ENCODE measurements around the gene CPN2.

CPN2 gene

GRCh38 chr3:194312743-194313281, 38.3 kb downstream of the CPN2 start:
- peak; percentile 77 for DNase-seq (ENCODE audit: low spot score)

- no peak for DNase-seq (ENCODE audit: low spot score)
These were observed 38.9 kb downstream of the CPN2 start for GRCh38 chr3:194312186-194312742.

GRCh38 chr3:194311000-194311399, 40.1 kb downstream of the CPN2 start:
- DNase-seq (ENCODE audit: low spot score), result no peak

- no peak for DNase-seq (ENCODE audit: low spot score)
These were observed 40.9 kb downstream of the CPN2 start for GRCh38 chr3:194310060-194310835.

GRCh38 chr3:194308601-194309449, 42.3 kb downstream of the CPN2 start:
- peak; percentile 64 for DNase-seq (ENCODE audit: low spot score)

GRCh38 chr3:194307849-194308248, 43.3 kb downstream of the CPN2 start:
- DNase-seq (ENCODE audit: low spot score), result no peak

GRCh38 chr3:194306771-194307640, 44.1 kb downstream of the CPN2 start:
- no peak for DNase-seq (ENCODE audit: low spot score)

GRCh38 chr3:194306109-194306686, 44.9 kb downstream of the CPN2 start:
- no peak for DNase-seq (ENCODE audit: low spot score)

- DNase-seq (ENCODE audit: low spot score), result no peak
These were observed 45.6 kb downstream of the CPN2 start for GRCh38 chr3:194305356-194306108.

- no peak for DNase-seq (ENCODE audit: low spot score)
These were observed 46.8 kb downstream of the CPN2 start for GRCh38 chr3:194304186-194304917.

- no peak for DNase-seq (ENCODE audit: low spot score)
These were observed 47.4 kb downstream of the CPN2 start for GRCh38 chr3:194303749-194304148.

GRCh38 chr3:194301730-194302129, 49.4 kb downstream of the CPN2 start:
- no peak for DNase-seq (ENCODE audit: low spot score)

GRCh38 chr3:194300936-194301335, 50.2 kb downstream of the CPN2 start:
- DNase-seq (ENCODE audit: low spot score), result no peak

GRCh38 chr3:194300382-194300758, 50.8 kb downstream of the CPN2 start:
- peak; percentile 85 for DNase-seq (ENCODE audit: low spot score)

- peak; percentile 51 for DNase-seq (ENCODE audit: low spot score)
These were observed 52.5 kb downstream of the CPN2 start for GRCh38 chr3:194298331-194299227.

GRCh38 chr3:194296454-194297263, 54.5 kb downstream of the CPN2 start:
- DNase-seq (ENCODE audit: low spot score), result peak; percentile 95

GRCh38 chr3:194294895-194295214, 56.3 kb downstream of the CPN2 start:
- DNase-seq (ENCODE audit: low spot score), result no peak

All from kidney tubule cell (primary cell).